Measurements from ENCODE around the gene RBM27. TPM values are rescaled to one million over a fixed set of nuclear protein-coding genes. Genes with fewer than 3 reads are reported as not detected.

RBM27 gene
- total RNA-seq, 1 donor from 2014 or later, result 28.6 TPM

DNA sequence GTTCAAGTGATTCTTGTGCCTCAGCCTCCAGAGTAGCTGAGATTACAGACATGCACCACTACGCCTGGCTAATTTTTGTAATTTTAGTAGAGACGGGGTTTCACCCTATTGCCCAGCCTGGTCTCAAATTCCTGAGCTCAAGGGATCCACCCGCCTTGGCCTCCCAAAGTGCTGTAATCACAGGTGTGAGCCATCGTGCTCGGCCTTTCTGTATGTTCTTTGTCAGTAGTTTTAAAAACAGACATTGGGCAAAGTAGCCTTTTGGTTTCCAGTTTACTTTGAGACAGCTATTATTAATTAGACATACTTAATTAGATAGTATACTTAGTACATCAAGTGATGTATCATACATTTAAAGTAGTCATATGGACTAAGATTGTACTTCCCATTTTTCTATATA lies 45.2 kb downstream of the RBM27 start:
- H3K27ac Mint-ChIP-seq, result no peak overlapping the region
- no peaks in the 10 kb centered on the region for H3K4me1 Mint-ChIP-seq (ENCODE audit: low read depth)
- no peak overlapping the region for H3K4me3 Mint-ChIP-seq (ENCODE audit: low read depth)
- no peaks in the 10 kb centered on the region for H3K9me3 Mint-ChIP-seq (ENCODE audit: low read depth)
- no peak for TF ChIP-seq CTCF (IDR thresholded peaks at IDR 0.05; ENCODE audit: unreplicated experiment)
- no peaks in the 10 kb centered on the region for H3K27me3 Mint-ChIP-seq
- no peak for DNase-seq (ENCODE audit: low spot score, unreplicated experiment)
- peaks cover 5% of the 10 kb centered on the region for H3K36me3 Mint-ChIP-seq (ENCODE audit: insufficient read depth)

DNA sequence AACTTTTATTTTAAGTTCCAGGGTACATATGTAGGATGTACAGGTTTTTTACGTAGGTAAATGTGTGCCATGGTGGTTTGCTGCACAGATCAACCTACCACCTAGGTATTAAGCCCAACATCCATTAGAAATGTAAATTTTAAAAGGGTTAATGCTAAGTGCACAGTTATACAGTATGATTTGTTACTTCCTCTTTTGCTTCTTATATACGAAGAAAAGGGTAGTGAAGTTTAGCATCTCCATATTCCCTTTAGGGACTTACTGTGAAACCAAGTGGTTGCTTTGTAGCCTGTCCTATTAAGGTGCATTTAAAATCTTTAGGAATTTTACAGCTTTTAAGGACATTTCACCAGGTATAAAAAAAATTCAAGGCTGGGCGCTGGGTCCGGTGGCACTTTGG lies 46.4 kb downstream of the RBM27 start:
- H3K27me3 Mint-ChIP-seq, result no peaks in the 10 kb centered on the region
- H3K4me1 Mint-ChIP-seq (ENCODE audit: low read depth), result no peaks in the 10 kb centered on the region
- H3K36me3 Mint-ChIP-seq (ENCODE audit: insufficient read depth), result peaks cover 7% of the 10 kb centered on the region
- no peaks in the 10 kb centered on the region for H3K9me3 Mint-ChIP-seq (ENCODE audit: low read depth)
- DNase-seq (ENCODE audit: low spot score, unreplicated experiment), result no peak
- no peak overlapping the region for H3K4me3 Mint-ChIP-seq (ENCODE audit: low read depth)
- TF ChIP-seq CTCF (IDR thresholded peaks at IDR 0.05; ENCODE audit: unreplicated experiment), result no peak
- H3K27ac Mint-ChIP-seq, result no peak overlapping the region

Other genes starting within 250 kb of the RBM27 start
- gene PLAC8L1, start 98.0 kb upstream of the RBM27 start, total RNA-seq, result 1.5 and 2.0 TPM in 2 replicates
- gene LARS1, start 21.0 kb upstream of the RBM27 start, total RNA-seq, result 180 and 185 TPM in 2 replicates
- not detected in 2 replicates for gene POU4F3, start 135.2 kb downstream of the RBM27 start, total RNA-seq
- 113 and 121 TPM in 2 replicates for gene TCERG1, start 243.7 kb downstream of the RBM27 start, total RNA-seq

All from progenitor cell of endocrine pancreas (in vitro differentiated cells).